GM18507 (cell line): ENCODE measurements around the gene CYBB.
"Not testable (repeated sequence)": the region's sequence is repeated elsewhere in the genome, so short reads cannot be mapped to it uniquely, and the experiment has no call there.

ENCODE experiments used
- DNase-seq: peaks from one replicate; pipeline ENCODE4 v3.0.0; 2011; ENCODE audit warnings: low read depth; ENCODE audit not compliant: insufficient read length; ENCODE audit errors: extremely low spot score
- FAIRE-seq: peaks from 2 replicates; lab custom pipeline; 2011; peaks lifted over from hg19 to GRCh38; lab: Jason Lieb, UNC

The CYBB gene

GRCh38 chrX:37779857-37780256, at the start of gene CYBB:
CYBB (plus strand) TSS chrX:37780059; CDS start chrX:37780078, 19 bp downstream.
- DNase-seq (no peak), FAIRE-seq (peak; percentile 94)

DNA sequence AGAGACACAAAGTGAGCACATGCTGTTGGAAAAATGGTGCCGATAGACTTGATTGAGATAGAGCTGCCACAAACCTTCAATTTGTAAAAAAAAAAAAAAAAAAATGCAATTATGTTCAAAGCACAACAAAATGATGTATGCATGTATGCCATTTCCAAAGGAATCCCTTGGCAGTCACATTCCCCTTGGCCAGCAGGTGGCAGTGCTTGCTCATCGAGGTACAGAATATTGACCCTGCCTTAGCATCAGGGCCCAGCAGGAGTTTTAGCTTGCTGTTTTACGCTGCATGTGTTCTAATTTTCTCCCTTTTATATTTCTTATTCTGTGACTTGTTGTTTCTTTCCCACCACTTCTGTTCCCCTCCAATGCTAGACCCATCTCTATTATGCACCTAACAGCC, 34.5 kb upstream of the CYBB start:
- FAIRE-seq: peak; percentile 99

GRCh38 chrX:37745835-37746217, 34.0 kb upstream of the CYBB start:
- DNase-seq (no peak), FAIRE-seq (no peak)

More for the DNA sequence above, 34.5 kb upstream of the CYBB start:
- DNase-seq: no peak

- DNase-seq (no peak), FAIRE-seq (no peak)
These were observed 33.5 kb upstream of the CYBB start for GRCh38 chrX:37746218-37746941.

- DNase-seq (no peak), FAIRE-seq (no peak)
These were observed 32.9 kb upstream of the CYBB start for GRCh38 chrX:37746951-37747350.

DNA sequence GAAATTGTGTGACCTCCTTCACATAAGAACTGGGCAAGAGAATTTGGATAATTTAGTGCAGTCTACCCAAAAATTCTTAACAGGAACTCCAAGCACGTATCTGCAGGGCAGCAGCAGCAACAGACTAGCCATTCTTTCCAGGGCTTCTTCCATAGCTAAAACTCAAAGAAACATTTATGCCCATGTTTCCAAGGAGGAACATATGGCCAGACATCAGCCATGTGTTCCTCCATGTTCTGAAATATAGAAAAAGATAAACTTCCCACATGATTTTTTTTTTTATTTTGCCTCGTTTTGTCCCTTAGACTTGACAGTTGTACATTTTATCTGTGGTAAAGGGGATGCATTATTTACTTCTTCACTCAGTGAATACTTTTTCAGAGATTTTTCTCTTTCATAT, 27.6 kb upstream of the CYBB start:
- FAIRE-seq: no peak
- no peak for DNase-seq

DNA sequence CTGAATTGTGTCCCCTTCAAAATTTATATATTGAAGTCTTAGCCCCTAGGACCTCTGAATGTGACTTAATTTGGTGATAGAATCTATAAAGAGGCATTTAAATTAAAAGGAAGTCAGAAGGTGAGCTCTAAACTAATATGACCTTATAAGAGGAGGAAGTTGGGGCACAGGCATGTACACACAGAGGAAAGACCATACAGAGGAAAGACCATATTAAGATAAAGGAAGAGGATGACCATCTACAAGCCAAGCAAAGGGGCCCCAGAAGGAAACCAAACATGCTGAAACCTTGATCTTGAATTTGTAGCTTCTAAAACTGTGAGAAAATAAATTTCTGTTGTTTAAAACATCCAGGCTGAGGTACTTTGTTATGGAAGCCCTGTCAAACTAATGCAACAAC, 26.9 kb upstream of the CYBB start:
- DNase-seq (no peak), FAIRE-seq (peak; percentile 18)

GRCh38 chrX:37753384-37753783, 26.5 kb upstream of the CYBB start:
- FAIRE-seq: peak; percentile 91
- DNase-seq: no peak

DNA sequence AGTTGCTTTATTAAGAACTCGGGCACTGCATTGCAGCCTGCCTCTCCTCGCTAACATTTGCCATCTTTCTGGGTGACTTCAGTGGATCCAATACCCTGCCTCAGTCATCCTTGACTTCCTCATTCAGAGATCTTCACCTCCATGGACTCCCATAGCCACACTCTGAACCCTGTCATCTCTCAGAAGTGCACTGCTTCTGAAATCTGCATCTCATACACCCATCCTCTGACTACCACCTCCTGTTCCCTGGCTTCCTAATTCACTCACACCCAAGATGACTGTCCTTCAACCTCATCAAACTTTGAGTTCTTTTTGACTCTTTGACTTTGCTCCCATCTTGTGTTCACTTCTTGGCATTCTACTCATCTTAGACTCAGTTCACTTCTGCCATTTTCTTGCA, 25.3 kb upstream of the CYBB start:
- DNase-seq (no peak), FAIRE-seq (no peak)

DNA sequence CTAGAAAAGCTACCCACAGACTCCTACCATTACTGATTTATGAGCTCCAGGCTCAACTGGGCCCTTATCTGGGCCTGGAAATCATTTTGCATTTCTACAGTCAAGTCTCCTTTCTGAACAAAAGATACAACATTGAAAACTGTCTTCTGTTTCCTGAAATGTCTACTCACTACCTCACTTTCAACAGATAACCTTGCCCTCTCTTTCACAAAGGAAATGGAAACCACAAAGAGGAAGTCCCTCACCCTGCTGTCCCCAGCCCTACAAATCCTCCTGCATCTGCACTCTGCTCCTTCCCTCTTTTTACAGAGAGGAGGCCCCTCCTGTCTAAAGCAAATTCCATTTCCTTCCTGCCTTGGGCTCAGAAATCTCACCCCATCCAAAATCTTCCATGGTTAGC, 24.8 kb upstream of the CYBB start:
- DNase-seq (no peak), FAIRE-seq (peak; percentile 100)

DNA sequence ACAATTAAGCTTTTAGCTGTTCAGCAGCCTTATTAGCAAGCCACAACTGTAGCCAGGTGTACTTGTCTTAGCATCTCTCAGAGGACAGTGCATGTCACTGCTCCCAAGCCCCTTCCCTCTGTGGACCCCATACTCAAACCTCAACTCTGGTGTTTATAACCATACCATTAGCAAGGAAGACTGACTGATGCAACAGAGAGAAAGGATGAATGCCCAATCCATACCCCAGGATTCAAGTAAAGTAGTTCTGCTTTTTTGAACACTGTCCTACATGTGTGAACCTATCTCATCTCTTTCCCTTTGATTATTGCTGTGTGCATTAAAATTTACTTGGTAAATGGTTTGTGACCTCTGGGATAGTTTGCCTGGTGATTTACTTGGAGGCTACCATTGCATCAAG, 22.8 kb upstream of the CYBB start:
- FAIRE-seq: no peak

GRCh38 chrX:37759351-37759750, 20.5 kb upstream of the CYBB start:
- DNase-seq: no peak
- no peak for FAIRE-seq

More for the DNA sequence above, 22.8 kb upstream of the CYBB start:
- no peak for DNase-seq

DNA sequence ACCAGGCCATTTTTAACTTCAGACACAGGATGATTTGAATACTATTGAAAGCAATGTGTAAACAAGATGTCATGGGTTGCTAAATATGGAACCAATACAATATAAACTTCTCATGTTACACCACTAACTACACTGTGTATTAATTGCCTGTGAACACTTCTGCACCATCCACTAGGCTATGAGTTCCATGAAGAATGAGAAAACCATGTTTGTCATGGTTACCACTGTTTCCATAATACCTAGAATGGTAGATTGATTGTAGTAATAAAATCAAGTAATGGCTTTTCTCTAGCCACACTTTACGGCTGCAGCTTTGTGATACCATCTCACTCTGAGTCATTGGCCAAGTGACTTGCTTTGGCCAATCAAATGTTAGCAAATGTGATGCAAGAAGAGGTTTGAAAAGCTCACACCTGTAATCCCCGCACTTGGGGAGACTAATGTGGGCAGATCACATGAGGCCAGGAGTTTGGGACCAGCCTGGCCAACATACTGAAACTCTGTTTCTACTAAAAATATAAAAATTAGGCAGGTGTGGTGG, 19.9 kb upstream of the CYBB start:
- DNase-seq (no peak), FAIRE-seq (peak; percentile 60)

DNA sequence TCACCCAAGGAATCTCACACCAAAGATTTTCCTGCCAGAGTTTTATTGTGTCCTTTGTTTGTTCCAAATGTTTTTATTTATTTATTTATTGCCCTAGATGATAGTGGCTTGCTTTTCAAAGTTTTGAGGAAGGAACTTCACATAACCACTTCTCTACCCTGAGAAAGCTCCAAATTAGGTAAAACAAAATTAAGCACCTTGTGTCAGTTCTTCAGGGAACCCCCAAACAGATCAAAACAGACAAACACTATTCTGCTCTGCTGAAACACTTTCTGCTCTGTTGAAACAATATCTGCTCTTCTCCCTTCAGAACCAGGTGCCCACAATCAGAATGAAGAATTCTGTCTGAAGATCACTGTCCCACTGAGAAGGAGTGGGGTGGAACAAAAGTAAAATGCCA, 16.5 kb upstream of the CYBB start:
- FAIRE-seq (peak; percentile 87), DNase-seq (no peak)

DNA sequence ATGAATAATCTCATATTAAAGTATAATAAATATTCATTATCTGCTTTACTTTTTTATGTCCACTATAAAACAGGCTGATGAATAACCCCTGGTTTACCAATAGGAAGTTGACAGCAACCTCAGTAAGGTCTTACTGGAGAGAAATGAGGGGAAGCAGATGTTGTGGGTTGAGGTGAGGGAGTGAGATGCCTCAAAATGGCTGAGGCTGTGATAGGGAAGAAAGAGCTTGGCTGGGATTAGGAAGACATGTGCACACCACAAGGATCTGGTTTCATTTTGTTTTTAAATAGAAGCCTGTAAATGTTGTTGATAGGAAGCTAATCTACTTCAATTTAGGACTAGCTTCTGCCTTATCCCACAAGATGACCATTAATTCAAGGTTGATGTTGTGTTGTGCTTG, 14.4 kb upstream of the CYBB start:
- FAIRE-seq (peak; percentile 76), DNase-seq (no peak)

DNA sequence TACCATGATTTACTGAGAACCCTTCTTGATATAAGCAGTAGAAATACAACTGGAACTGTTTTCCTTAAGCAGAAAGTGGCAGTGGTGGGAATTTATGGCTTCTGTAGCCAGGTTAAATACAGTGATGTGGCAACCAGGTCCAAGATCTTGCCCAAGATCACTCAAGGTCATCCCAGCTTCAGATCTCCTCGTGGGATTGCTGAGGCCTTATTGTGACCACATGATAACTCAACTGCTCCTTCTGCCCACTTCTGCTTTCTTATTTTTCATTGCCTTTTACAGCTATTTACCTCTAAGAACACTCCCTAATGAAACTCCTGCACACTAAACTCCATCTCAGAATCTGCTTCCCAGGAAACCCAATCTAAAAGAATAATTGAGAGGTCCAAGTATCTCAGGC, 12.4 kb upstream of the CYBB start:
- FAIRE-seq: no peak
- no peak for DNase-seq

GRCh38 chrX:37768866-37769265, 11.0 kb upstream of the CYBB start:
- not testable (repeated sequence) for FAIRE-seq

DNA sequence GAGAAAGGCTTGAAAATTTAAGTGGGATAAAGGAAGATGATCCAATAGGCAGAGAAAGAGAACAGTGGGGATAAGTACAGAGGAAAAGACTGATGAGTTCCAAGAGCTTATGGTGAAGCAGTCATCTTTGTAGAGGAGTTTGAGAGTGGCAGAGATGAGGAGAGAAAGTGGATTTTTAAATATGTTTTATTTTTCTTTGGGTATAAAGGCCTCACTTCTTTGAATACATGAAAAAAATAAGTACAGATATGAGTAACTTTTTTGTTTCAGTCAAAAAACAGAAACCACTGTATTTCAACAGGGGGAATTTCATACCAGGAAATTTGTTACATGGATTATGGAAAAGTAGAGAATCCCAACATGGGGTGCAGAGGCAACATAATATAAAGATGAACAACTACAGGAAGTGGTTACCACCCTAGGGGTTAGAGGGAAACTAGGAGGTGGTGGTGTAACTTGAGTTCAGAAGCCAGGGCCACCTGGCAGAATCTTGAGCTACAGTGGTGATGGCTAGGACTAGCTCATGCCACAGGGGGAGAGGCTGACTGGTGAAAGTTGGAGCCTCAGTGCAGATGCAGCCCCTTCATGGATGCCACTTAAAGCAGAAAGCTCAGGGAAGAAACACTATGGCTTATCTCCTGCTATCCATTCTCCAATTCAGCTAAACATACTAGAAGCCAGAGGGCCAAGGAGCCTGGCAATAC, 3.4 kb upstream of the CYBB start:
- FAIRE-seq (peak; percentile 84), DNase-seq (no peak)

More at GRCh38 chrX:37768866-37769265, 11.0 kb upstream of the CYBB start:
- DNase-seq: not testable (repeated sequence)

DNA sequence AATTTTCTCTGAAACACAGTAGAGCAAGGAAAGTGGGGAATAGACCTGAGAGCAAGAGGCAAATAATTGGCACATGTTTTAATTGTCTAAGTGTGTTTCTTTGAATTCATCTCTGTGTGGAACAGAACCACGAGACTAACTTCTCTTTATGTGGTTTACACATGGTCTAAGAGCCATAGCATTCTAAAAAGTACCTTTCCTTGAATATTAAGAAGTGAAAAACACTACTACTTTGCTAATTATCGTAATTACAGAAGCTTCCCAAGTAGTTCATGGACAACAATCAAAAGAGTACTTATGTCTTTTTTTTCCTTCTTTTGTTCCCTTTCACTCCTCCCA, 2.9 kb upstream of the CYBB start:
- DNase-seq: no peak
- no peak for FAIRE-seq

- DNase-seq: no peak
- peak; percentile 26 for FAIRE-seq
These were observed 1.2 kb downstream of the CYBB start for GRCh38 chrX:37781081-37781480.

DNA sequence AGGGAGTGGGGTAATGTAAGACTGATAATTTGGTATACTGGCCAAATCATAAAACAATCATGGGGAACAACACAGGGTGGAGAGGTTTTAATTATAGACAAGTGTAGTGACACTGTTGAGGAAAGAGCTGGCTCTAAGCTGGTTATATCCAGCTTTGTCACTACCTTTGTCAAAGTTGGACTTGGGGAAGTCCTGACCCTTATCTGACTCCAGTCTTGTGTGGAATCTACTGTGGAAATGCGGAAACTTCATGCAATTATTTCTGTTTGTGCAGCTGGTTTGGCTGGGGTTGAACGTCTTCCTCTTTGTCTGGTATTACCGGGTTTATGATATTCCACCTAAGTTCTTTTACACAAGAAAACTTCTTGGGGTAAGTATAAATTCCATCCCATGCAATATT, 2.0 kb downstream of the CYBB start:
- DNase-seq (no peak), FAIRE-seq (no peak)
